NB4 (cell line): ENCODE data around the gene PCSK2.

Experiments
- MYC ChIP-seq: IDR thresholded peaks from 2 replicates; pipeline ENCODE4 v1.6.1; 2011; ENCODE audit warnings: low read depth, low read length
- POLR2A ChIP-seq: IDR thresholded peaks from 2 replicates; pipeline ENCODE4 v1.6.1; 2011; ENCODE audit warnings: mild to moderate bottlenecking; ENCODE audit not compliant: insufficient read length; ENCODE audit errors: extremely low read depth
- TF ChIP-seq, protein P1 (sequence below): IDR thresholded peaks from one replicate; pipeline ENCODE4 v1.5.1; 2012; ENCODE audit warnings: low read depth, low read length

DNA sequence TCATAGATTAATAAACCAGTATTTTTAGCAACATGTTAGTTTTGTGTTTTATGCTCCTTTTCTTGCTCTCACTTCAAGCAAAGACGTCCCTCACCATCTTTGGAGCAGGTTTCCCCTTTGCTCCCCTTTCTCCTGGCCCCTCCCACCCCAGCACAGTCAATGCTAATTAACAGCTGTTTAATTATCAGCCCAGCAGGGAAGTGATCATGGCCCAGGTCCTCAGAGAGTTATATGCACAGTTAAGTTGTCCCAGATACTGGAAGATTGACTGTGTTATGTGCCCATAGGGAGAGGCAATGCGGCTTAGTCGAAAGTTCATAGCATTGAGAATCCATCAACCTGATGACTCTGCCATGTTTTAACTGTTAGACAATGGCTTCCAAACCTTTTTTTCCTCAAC is 123.5 kb downstream of the PCSK2 start:
- TF ChIP-seq, protein P1, sequence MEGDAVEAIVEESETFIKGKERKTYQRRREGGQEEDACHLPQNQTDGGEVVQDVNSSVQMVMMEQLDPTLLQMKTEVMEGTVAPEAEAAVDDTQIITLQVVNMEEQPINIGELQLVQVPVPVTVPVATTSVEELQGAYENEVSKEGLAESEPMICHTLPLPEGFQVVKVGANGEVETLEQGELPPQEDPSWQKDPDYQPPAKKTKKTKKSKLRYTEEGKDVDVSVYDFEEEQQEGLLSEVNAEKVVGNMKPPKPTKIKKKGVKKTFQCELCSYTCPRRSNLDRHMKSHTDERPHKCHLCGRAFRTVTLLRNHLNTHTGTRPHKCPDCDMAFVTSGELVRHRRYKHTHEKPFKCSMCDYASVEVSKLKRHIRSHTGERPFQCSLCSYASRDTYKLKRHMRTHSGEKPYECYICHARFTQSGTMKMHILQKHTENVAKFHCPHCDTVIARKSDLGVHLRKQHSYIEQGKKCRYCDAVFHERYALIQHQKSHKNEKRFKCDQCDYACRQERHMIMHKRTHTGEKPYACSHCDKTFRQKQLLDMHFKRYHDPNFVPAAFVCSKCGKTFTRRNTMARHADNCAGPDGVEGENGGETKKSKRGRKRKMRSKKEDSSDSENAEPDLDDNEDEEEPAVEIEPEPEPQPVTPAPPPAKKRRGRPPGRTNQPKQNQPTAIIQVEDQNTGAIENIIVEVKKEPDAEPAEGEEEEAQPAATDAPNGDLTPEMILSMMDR, result no peak
- TF ChIP-seq POLR2A, result no peak
- TF ChIP-seq MYC, result no peak
